ENCODE data around the gene CIITA.

The CIITA gene

DNA sequence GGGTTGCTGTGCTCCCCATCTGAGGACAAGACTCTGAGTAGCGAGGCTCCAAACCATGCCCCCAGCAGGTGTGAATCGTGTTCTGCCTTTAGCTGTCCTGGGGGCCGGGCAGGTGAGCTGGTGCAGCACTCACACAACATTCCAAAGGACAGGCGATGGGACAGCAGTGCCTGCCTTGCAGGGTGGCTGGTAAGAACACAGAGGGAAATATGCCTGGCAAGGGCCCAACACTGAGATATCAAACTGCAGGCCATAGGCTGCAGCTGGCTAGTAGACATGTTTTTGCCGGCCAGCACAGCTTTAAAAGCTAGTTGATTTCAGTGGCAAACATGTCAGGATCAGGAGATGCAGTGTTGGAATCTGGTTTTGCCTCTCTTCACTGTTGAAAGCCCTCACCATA is 91.0 kb downstream of the CIITA start:
- TF ChIP-seq, protein P1, sequence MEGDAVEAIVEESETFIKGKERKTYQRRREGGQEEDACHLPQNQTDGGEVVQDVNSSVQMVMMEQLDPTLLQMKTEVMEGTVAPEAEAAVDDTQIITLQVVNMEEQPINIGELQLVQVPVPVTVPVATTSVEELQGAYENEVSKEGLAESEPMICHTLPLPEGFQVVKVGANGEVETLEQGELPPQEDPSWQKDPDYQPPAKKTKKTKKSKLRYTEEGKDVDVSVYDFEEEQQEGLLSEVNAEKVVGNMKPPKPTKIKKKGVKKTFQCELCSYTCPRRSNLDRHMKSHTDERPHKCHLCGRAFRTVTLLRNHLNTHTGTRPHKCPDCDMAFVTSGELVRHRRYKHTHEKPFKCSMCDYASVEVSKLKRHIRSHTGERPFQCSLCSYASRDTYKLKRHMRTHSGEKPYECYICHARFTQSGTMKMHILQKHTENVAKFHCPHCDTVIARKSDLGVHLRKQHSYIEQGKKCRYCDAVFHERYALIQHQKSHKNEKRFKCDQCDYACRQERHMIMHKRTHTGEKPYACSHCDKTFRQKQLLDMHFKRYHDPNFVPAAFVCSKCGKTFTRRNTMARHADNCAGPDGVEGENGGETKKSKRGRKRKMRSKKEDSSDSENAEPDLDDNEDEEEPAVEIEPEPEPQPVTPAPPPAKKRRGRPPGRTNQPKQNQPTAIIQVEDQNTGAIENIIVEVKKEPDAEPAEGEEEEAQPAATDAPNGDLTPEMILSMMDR (IDR thresholded peaks at IDR 0.05; ENCODE audit: low read depth, low read length) = no peak
- no peak for DNase-seq (ENCODE audit: extremely low read depth, low read depth)

- TF ChIP-seq, protein P1 (IDR thresholded peaks at IDR 0.05; ENCODE audit: low read depth, low read length) = no peak
- no peak for DNase-seq (ENCODE audit: extremely low read depth, low read depth)
Measured at GRCh38 chr16:10968498-10968897, 91.5 kb downstream of the CIITA start.

GRCh38 chr16:10969615-10970014 is 92.6 kb downstream of the CIITA start:
- no peak for DNase-seq (ENCODE audit: extremely low read depth, low read depth)
- TF ChIP-seq, protein P1 (IDR thresholded peaks at IDR 0.05; ENCODE audit: low read depth, low read length) = no peak

GRCh38 chr16:10970065-10970464 is 93.1 kb downstream of the CIITA start:
- TF ChIP-seq, protein P1 (IDR thresholded peaks at IDR 0.05; ENCODE audit: low read depth, low read length) = no peak
- no peak for DNase-seq (ENCODE audit: extremely low read depth, low read depth)

DNA sequence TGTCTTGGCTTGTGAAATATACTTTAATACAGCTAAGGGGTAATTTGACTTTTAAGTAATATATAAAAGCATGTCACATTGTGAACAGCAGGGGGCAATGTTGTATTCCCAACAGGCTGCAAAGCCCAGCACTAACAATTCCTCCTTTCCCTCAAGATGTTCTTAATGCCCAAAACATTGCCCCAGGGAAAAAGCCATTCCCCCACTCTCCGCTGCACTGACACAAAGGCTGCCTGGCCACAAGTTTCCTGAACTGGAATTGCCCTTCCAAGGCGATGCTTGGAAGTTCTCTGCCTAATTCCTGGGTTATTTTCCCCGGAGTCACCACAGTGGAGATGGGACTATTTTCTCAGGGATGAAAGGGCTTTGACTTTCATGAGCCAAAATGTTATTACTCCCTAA is 94.6 kb downstream of the CIITA start:
- TF ChIP-seq, protein P1 (IDR thresholded peaks at IDR 0.05; ENCODE audit: low read depth, low read length) = peak; percentile 59
- DNase-seq (ENCODE audit: extremely low read depth, low read depth) = peak; percentile 95

DNA sequence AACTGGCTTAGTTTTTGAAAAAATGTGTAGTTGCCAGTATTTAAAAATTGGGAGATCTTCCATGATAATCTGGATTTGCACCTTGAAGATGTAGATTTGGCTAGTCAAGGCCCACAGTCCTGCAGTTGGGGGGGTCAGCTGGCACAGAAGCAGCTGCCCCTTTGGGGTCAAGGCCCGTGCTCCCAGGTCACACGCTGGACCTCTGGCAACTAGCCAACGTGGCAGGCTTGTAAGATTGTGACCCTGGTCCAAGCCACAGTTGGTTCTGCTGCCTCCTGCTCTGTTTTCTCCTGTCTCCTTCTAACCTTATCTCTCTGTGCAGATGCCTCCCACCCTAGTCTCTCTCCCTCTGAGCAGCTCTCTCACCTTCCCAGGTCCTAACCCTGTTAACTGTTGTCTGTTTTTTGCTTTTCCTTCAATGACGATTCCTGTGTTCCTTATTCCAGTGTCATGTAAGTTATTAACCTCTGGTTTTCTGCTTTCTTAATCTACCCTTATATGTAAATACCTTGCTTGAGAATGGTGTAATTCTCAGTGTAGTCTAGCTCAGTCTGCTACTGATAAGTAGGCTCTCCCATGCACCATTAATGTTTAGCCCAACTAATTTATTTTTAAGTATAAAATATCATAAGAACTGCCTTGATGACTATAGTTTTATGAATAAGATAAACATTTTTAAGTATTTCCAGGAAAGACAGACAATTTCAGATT is 95.3 kb downstream of the CIITA start:
- no peak for DNase-seq (ENCODE audit: extremely low read depth, low read depth)
- TF ChIP-seq, protein P1 (IDR thresholded peaks at IDR 0.05; ENCODE audit: low read depth, low read length) = no peak

DNA sequence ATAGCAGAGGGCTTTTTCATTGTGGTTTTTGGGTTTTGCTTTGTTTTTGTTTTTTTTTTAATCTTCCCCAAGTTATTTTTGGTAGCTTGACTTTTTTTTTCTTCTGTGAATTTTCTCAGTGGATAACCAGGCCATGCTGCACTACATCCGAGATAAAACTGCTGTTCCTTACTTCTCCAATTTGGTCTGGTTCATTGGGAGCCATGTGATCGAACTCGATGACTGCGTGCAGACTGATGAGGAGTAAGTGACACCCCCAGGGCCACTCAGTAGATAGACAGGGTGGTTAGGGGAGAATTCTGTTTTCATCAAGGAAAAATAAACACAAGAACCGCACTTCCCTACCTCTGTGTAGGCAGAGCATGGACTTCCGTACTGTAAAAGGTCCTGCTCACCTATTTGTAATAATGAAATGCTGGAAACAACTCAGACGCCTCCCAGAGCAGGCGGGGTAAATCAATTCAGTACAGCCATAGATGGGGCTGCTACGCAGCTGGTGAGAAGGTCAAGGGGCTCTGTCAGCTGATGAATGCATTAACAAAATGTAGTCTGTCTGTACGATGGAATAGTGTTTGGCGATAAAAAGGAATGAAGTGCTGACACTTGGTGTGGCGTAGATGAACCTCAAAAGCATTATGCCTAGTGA is 95.9 kb downstream of the CIITA start:
- TF ChIP-seq, protein P1 (IDR thresholded peaks at IDR 0.05; ENCODE audit: low read depth, low read length) = no peak
- DNase-seq (ENCODE audit: extremely low read depth, low read depth) = no peak

Measured in AG09319 (cell line).